DND-41 (cell line): ENCODE data around the gene OR2T11.

Source experiments
- CTCF ChIP-seq: IDR thresholded peaks from 2 replicates; pipeline ENCODE4 v1.5.1; 2012; ENCODE audit warnings: borderline replicate concordance, low read length, moderate library complexity, mild to moderate bottlenecking; ENCODE audit not compliant: poor library complexity, severe bottlenecking; ENCODE audit errors: extremely low read depth
- EZH2 ChIP-seq: IDR thresholded peaks from 3 replicates; pipeline ENCODE4 v1.6.1; 2012; ENCODE audit warnings: borderline replicate concordance, low read depth, mild to moderate bottlenecking, moderate library complexity, low read length, inconsistent platforms; ENCODE audit not compliant: severe bottlenecking

GRCh38 chr1:248618878-248619277, 16.0 kb downstream of the OR2T11 start:
- TF ChIP-seq EZH2 (no peak), CTCF (peak; percentile 68)
